AG10803 (cell line): ENCODE measurements around the gene CD70.
"Not testable (repeated sequence)": the region's sequence is repeated elsewhere in the genome, so short reads cannot be mapped to it uniquely, and the experiment has no call there.

Experiments
- DNase-seq: peaks from one replicate; pipeline ENCODE4 v3.0.0; 2010; ENCODE audit warnings: low read depth
- H3K4me3 ChIP-seq: 2 replicates; pipeline ENCODE4 v1.5.1; 2011; ENCODE audit warnings: mild to moderate bottlenecking, low read length, control low read depth
- CTCF ChIP-seq: conservative IDR thresholded peaks from 2 replicates; pipeline ENCODE4 v1.5.1; 2011; ENCODE audit warnings: mild to moderate bottlenecking, low read length, control low read depth, inconsistent platforms

The CD70 gene

GRCh38 chr19:6588508-6589345, 2.2 kb downstream of the CD70 start:
- no peak for DNase-seq
- TF ChIP-seq CTCF = no peak
- H3K4me3 ChIP-seq = no peak overlapping the region

- no peak overlapping the region for H3K4me3 ChIP-seq
- DNase-seq = no peak
- no peak for TF ChIP-seq CTCF
These were observed 2.9 kb downstream of the CD70 start for GRCh38 chr19:6587998-6588507.

DNA sequence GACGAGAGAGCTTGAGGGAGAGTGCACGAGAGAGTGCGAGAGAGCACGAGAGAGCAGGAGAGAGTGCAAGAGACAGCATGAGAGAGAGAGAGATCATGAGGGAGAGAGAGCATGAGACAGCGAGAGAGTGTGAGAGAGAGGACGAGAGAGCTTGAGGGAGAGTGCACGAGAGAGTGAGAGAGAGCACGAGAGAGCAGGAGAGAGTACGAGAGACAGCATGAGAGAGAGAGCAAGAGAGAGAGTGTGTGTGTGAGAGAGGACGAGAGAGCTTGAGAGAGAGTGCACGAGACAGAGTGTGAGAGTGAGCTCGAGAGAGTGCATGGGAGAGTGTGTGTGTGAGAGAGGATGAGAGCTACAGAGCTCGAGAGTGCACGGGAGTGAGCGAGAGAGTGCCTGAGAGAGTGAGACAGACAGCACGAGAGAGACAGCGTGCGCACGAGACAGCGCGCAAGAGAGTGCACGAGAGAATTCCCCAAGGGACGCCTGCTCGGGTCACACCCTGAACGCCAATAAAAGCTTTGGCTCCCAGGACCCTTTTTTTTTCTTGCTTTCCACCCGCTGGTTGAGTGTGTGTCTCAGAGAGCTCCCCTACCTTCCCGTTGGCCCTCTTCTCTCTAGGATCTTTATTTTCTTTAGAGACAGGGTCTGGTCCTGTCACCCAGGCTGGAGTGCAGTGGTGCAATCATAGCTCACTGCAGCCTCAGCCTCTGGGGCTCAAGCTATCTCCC, 3.7 kb downstream of the CD70 start:
- DNase-seq = peak; percentile 17
- H3K4me3 ChIP-seq = peak overlapping the region; percentile 43
- no peak for TF ChIP-seq CTCF

DNA sequence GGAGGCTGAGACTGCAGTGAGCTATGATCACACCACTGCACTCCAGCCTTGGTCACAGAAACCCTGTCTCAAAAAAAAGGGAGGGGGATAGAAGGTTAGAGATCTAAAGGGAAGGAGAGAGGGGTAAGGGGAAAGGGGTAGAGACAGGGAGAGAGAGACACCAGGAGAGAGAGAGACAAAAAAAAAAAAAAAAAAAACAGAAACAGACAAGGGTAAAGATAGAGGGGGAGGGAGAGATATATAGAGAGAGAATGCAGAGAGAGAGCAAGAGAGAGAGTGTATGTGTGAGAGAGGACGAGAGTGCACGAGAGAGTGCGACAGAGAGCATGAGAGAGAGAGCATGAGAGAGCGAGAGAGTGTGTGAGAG, 4.2 kb downstream of the CD70 start:
- peak overlapping the region; percentile 43 for H3K4me3 ChIP-seq
- TF ChIP-seq CTCF = no peak
- DNase-seq = no peak

GRCh38 chr19:6586056-6586455, 4.9 kb downstream of the CD70 start:
- no peak overlapping the region for H3K4me3 ChIP-seq
- TF ChIP-seq CTCF = no peak
- no peak for DNase-seq

GRCh38 chr19:6582515-6583484, 8.2 kb downstream of the CD70 start:
- not testable (repeated sequence) for DNase-seq

GRCh38 chr19:6580313-6580712, 10.6 kb downstream of the CD70 start:
- no peak for TF ChIP-seq CTCF
- no peak overlapping the region for H3K4me3 ChIP-seq
- peak; percentile 51 for DNase-seq

More at GRCh38 chr19:6582515-6583484, 8.2 kb downstream of the CD70 start:
- H3K4me3 ChIP-seq = not testable (repeated sequence)
